Stimulated activated CD8-positive, alpha-beta memory T cell treated with anti-CD3 and anti-CD28 coated beads, Interleukin-2, amount 100 ng/mL, for 48 hours (primary cell): ENCODE measurements around the gene SEPTIN7.

Source experiments
- DNase-seq, 2 donors: peaks; one replicate each; pipeline ENCODE4 v3.0.0-alpha.2; 2020; ENCODE audit warnings: low read depth in 2 of 2

The SEPTIN7 gene

DNA sequence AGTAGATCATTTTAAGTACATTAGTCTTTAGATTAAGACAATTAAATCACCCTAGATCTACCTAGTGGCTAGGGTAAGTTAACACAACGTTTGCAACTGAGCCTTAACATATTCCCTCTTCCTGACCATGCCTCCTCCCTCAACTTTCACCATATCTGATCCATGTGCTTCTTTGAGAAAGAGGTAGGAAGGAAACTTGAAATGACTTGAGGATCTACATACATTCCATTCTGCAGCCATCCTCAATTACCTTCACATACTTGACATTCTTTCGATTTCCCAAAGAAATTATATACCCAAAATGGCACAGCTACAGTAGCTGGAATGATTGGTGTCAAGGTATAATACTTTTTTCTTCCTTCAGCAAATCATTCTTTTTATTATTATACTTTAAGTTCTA, 12.9 kb upstream of the SEPTIN7 start:
- DNase-seq = no peak

DNA sequence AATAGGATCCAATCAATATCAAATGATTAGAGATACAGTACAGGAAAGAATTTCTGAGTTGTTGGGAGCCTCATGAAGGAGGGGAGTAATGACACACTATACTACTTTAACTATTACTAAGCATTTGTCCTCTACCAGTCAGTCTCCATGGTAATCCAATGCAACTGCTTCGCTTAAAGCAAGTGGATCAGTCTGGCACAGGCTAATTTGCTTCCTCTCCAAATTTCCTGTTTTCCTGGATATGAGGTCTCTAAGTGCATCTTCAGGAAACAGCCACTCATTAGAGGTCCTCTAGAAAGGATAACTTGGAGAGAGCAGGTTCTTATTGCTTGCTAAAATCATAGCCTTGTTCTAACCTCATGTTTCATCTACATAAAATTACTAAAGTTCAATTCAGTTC, 8.4 kb upstream of the SEPTIN7 start:
- DNase-seq = no peak

DNA sequence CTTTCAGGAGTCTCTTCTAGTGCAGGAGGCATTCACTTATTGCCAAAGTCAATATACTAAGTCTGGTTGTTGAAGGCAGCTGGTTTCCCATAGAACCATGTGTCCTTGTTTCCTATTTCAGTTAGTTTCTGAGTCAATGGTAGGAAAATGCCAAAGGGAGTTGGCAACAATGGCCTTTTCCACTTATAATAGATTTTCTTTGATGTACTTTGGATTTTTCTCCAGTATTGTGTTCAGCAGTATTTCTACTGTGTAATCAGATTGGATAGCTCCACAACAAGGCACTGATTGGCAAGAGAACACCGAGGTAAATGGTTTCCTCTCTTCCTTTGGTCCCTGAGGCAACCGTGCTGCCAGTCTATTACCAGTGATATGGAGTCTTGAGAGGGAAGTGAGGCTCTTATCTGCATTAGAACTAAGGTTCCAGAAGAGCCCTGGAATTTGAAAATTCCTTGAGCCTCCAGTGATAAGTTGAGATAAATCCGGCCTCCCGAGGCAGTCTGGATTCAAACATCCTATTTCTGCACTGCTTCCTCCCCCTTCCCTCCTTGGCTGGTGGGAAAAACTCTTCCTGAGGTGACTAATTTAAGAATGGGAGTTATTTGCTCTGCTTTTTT, 7.9 kb upstream of the SEPTIN7 start:
- no peak for DNase-seq

DNA sequence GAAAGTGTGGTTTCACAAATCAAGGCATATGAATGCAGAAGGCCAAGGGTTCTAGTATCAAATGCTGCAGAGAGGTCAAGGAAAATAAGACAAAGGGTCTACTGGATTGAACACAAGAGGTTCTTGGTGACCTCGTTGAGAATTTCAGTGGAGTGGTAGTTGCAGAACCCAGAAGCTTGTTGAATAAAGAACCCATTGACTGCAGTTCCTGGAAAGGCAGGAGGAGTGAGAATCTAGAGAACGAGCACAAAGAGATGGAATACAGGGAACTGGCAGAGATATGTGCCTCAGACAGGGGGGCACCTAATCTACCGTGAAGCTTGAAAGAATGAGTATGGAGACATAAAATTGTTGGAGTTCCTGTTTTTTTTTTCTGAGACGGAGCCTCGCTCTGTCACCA, 3.5 kb upstream of the SEPTIN7 start:
- DNase-seq = no peak

DNA sequence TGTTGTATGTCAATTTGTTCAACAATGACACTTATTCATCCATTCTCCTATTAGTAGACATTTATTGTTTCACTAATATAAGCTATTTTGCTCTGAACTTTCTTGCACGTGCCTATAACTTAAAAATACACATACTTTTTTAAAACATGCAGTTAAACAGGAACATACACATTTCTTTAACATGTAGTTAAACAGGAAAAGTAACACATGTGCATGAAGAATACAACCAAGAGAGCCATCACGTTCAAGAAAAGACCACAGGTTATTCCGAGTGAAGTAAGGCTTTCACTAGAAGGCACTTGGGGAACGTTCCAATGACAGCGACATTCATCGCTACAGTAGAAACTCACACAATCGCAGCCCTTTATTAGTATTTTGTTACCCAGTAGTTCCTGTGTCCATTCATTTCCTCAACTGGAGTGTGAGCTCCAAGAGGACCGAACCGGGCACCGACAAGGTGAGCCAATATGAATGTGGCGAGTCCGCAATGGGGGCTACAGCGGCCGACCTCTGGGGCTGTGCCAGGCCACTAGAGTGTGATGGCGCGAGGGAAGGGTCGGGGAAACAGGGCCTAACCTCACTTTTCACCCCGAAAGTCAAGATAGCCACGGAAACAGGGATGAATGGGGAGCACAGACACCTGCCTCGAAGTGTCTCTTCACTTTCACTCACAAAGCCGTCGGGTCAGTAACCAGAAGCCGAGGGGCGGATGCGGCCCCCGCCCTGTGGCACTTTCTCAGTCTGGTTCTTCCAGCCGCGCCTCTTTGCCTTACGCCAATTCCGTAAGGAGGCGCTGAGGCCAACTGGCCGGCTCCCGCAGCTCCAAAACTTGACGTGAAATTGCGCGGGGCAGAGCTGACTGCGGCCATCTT, 775 bp upstream of the SEPTIN7 start:
- peak; percentile 67 to 75 for DNase-seq

DNA sequence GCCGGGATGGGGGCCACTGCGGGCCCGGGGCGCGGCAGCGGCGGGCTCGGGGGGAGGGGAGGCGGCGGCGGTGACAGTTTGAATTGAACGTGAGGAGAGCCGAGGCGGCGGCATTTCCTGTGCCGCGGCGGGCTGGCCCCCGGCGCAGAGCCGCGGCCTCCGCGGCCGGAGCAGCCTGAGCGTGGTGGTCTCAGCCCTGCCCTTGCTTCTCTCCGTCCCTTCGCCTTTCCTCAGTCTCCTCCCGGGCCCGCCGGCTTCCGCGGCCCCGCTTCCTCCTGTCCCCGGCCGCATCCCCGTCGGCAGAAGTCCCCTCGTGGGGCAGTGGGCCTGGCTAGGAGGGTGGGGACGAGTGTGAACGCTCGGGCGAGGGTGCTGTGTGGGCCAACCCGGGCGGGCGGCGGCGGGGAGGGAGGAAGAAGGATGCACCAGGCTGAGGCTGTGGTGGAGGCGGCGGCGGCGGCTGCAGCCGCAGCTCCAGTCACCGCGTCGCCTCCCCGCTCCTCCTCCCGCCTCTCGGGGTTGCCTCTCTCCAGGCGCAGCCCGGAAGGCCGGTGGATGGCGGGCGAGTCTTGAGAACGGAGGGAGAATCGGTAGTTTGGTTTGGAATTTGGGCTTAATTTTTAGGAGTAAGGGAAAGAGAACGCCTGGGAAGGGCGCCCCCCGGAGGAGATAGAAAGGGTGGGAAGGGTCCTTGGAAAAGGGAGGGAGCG, 690 bp downstream of the SEPTIN7 start:
- peak; percentile 48 to 61 for DNase-seq

DNA sequence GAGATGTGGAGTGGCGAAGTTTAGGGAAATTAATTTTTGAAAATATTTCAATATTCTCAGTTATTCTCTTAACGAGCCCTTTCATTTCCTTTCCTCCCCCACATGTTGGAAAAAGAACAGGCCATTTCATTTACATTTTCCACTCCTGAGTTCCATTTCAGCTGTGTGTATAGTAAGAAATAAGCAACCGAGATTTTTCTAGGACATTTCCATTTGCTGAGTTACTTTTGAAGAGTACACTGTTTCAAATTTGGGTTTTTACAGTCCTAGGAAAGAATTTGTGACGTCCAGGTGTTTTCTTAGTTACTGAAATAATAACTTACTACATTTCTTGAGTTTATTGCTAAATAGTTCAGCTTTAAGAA, 1.2 kb downstream of the SEPTIN7 start:
- DNase-seq = no peak

DNA sequence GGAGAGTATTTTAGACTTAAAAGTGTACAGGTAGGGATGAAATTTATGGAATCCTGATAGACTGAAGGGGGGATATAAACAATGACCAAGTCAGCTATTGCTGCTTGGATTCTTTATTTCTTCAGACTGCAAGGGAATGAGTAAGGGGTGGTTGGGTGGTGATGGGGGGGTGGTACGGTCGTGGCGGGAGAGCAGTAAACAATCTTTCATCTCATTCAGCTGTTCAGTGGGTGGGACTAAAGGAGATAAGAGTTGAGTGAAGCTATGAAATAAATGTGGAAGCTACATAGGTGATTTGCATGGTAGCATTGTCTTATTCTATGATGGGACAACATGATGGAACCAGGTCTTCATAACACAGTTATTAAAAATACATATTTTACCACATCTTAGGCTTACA, 1.8 kb downstream of the SEPTIN7 start:
- no peak for DNase-seq

DNA sequence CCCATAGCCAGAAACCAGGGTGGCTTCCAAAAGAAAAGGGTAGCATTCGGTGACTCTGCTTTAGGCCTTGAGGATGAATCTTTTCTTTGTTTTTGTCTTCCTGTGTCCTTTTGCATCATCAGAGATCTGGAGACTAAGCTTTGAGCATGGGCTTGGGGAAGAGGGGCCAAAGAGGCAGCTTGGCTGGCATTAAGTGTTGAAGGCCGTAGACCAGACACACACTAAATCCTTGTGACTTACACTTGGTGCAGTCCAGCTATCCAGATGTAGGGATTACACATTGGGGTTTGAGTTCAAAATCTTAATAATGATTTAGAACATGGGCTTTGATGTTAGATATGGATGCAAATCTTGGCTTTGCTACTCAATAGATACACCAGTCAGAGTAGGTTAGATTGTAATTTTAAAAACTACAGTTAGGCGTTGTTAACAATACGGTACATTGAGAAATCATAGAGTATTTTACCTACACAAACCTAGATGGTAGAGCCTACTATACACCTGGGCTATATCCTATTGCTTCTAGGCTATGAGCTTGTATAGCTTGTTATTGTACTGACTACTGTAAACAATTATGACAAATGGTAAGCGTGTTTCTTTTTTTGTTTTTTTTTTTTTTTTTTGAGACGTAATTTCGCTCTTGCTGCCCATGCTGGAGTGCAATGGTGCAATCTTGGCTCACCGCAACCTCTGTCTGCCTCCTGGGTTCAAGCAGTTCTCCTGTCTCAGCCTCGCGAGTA, 3.5 kb downstream of the SEPTIN7 start:
- DNase-seq = no peak

DNA sequence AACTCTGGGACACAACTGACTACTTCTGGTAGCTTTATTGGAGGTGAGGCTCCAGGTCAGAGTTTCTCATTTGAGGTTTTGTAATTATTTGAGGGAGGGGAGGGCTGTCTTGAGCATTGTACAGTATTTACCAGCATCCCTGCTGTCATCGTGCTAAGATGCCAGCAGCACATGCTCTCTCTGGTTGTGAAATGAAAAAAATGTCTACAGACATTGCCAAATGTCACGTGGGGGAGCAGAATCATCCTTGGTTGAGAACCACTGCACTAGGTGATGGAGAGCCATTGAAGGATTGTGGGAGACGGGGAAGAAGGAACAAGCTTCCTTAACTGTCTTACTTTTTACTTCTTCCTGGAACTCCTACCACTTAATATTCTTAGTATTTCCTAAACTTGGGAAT, 5.0 kb downstream of the SEPTIN7 start:
- DNase-seq = no peak

DNA sequence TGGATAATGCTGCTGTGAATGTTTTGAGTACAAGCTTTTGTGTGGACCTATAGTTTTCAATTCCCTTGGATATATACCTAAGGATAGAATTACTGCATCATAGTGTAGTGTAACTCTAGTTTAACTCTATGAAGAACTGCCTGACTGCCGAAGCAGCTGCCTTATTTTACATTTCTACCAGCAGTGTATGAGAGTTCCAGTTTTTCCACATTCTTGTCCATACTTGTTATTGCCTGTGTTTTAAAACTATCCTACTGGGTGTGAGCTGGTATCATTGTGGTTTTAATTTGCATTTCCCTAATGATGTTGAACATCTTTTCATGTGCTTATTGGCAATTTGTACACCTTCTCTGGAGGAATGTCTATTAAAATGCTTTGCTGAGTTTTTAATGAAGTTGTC, 15.7 kb downstream of the SEPTIN7 start:
- DNase-seq = no peak

DNA sequence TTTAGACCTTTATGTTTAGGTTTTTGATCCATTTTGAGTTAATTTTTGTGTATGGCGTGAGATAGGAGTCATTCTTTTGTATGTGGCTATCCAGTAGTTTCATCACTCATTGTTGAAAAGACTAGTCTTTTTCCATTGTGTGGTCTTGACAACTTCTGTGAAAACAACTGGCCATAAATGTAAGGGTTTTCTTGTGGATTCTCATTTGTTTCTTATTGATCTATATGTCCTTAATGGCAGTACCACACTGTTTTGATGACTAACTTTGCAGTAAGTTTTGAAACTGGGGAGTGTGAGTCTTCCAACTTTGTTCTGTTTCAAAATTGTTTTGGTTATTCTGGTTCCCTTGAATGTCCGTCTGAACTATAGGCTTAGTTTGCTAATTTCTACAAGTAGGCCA, 16.3 kb downstream of the SEPTIN7 start:
- no peak for DNase-seq

DNA sequence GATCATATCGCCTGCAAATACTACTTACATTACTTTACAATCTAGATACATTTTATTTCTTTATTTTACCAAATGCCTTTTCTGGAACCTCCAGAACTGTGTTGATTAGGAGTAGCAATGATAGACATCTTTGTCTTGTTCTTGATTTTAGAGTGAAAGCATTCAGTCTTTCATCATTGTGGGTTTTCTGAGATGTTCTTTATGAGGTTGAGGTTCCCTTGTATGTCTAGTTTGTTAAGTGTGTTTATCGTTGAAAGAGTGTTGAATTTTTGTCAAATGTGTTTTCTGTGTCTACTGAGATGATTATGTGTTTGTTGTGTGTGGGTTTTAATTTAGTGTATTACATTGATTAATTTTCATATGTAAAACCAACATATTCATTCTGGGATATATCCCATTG, 17.1 kb downstream of the SEPTIN7 start:
- no peak for DNase-seq

DNA sequence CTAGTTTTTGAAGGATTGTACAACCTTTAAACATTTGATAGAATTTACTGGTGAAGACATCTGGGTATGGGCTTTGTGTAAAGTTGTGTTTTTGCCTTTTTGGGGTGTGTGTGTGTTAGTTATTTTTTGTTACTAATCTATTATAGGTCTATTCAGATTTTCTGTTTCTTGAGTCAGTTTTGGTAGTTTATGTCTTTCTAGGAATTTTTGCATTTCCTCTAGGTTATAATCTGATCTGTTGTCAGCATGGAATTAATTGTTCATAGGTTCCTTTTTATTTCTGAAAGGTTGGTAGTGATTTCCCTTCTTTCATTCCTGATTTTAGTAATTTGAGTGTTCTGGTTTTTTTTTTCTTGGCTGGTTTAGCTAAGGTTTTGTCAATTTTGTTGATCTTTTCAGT, 17.7 kb downstream of the SEPTIN7 start:
- no peak for DNase-seq

DNA sequence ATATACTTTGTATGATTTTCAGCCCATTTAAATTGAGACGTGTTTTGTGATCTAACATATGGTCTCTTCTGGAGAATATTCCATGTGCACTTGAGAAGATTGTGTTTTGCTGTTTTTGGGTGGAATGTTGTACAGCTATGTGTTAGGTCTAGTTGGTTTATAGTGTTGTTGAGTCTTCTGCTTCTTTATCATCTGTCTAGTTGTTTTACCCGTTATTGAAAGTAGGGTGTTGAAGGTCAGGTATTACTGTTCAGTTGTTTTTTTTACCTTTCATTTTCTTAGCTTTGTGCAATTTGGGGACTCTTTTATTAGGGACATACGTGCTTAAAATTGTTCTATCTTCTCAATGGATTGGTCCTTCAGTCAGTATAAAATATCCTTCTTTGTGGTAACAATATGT, 18.5 kb downstream of the SEPTIN7 start:
- no peak for DNase-seq

DNA sequence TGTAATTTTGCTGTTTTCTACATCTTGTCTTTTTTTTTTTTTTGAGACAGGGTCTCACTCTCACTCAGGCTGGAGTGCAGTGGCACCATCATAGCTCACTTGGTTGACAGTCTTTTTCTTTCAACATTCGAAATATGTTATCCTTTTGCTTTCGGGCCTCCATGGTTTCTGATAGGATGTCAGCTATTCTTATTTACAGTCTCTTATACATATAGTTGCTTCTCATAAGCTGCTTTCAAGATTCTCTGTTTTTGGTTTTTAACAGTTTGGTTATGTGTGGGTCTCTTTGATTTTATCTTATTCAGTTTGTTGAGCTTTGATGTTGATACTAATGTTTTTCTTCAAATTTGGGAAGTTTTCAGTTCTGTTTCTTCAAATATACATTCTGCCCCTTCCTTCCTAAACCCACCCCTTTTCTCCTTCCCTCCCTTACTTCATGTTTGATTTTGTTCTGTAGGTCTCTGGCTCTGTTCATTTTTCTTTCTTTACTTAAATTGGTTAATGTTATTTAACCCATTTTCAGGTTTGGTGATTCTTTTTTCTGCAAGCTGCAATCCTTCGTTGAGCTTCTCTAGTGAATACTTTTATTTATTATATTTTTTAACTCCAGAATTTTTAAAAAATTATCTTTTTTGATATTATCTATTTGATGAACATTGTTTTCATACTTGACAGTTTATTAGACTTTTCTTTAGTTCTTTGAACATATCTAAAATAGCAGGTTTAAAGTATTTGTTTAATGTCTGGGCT, 19.3 kb downstream of the SEPTIN7 start:
- no peak for DNase-seq

DNA sequence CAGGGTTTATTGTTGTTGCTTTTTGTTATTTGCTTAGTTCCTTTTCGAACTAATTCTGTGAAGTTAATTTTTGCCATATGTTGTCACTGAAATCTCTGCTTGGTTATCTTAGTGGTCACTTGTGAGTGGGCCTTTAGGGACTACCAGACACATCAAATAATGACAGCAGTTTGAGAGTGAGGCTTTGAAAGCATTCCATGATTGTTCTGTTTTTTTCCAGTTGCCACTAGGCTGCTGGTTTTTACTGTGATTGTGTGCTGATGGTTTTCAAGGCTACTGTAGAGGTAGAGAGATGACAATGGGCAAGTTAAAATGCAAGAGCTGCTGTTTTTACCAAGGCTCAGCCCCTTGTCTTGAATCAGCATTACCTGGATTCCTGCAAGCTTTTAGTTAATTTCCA, 20.0 kb downstream of the SEPTIN7 start:
- DNase-seq = no peak

DNA sequence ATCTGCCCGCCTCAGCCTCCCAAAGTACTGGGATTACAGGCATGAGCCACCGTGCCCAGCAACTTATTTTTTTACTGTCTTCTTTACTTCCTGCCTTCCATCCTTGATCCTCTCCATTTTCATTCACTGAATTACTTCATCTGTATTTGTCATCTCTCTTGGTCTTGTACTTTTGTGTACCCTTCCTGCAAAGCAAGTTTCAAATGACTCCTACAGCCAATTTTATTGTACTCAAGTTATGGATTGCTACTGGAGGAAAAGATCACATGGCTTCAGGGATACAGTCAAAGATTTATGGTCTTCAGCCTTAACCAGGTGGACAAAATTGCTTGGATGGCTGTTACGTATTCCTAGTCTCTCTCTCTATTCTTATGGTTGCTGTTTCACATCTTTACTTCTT, 22.6 kb downstream of the SEPTIN7 start:
- DNase-seq = no peak

DNA sequence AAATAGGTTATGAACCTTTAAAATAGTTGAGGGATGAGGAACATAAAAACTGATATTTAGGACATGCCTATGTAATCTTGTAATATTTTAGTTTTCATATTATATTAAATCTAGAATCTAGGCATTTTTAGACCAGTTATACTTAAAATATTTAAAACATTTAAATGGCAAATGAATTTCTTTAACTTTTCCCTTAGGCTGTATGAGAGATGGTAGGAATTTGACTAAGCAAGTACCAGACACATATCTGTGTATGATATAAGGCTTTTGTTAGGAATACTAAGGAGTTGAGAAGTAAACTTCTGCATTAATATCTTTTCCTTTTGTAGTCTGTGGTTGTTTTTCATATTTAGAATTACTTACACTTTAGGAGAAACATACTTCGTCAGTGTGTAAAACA, 25.1 kb downstream of the SEPTIN7 start:
- DNase-seq = no peak

DNA sequence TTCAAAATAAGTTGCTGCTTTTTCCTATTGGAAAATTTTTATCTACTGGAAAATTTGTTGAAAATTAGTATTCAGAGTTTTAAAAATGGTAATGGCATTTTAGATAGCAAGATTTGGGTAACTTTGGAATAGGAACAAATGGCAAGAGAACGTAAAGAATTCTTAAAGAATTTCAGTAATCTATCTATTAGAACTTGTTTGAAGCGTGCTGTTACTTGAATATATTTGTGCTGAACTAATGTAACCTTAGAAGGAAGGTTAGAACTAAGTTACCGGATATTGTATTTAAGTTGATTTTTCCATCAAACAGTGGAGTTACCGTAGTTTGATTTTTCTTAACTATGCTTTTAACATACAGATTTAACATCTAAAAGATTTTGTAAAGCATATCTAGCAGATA, 25.9 kb downstream of the SEPTIN7 start:
- DNase-seq = no peak

DNA sequence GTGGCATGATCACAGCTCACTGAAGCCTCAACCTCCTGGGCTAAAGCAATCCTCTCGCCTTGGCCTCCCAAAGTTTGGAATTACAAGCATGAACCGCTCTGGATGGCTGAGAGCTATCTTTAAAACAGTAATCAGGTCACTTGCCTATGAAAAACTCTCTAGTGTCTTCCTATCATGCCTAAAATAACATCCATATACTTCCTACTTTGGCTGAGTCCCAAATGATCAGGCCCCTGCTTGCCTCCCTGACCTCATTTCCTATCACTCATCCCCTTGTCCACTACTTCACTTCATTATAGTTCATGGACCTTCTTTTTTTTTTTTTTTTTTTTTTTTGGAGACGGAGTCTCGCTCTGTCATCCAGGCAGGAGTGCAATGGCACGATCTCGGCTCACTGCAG, 28.0 kb downstream of the SEPTIN7 start:
- DNase-seq = no peak

DNA sequence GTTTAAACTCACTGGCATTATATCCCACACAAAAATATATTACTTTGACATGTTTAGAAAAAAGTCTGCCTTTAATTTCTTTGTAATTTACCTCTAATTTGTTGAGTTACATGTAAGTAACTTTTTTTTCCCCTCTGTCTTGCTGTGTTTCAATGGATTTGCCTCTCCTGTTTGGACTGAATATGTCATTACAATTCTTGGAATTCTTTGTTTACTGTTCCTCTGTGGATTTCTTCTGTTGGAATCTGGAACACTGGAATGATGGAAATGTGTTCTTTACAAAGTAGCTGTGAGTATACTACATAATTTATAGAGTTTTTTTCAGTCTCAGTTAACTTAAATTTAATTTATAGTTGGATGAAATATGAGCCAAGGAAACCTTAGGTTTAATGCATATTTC, 30.4 kb downstream of the SEPTIN7 start:
- no peak for DNase-seq
